H1 (cell line): ENCODE measurements around the gene SFT2D1. TPM values are rescaled to one million over a fixed set of nuclear protein-coding genes. Genes with fewer than 3 reads are reported as not detected.

Experiments
- SIN3A ChIP-seq, 2 experiments: IDR thresholded peaks in 1 of 2; conservative IDR thresholded peaks in 1 of 2; 2 replicates each; pipeline ENCODE4 v1.6.1; 2011 to 2012; ENCODE audit warnings: low read length in 2 of 2, improper control_type of control experiment in 1 of 2, low read depth in 1 of 2, mild to moderate bottlenecking in 1 of 2
- SP2 ChIP-seq: IDR thresholded peaks from 2 replicates; pipeline ENCODE4 v1.6.1; 2012; ENCODE audit warnings: mild to moderate bottlenecking, low read length, inconsistent platforms
- polyA plus RNA-seq, 7 experiments: library from polyadenylated mRNA; depleted of rRNA in 3 of 7; stranded (reverse) in 5 of 7; unstranded in 2 of 7; fragments of >200 nt in 5 of 7; fragments of 200-250 nt in 2 of 7; gene quantifications; 1 replicate in 5 of 7; 2 replicates in 1 of 7; 4 replicates in 1 of 7; pipeline versions ENCODE4 v1.2.1 to v1.2.3, GENCODE V29; 2011 to 2013; ENCODE audit warnings: missing spikeins in 2 of 7, mixed read lengths in 2 of 7
- total RNA-seq: library from RNA; stranded (reverse); fragmentation: NEBNext Ultra II Directional; extraction: Animal tissue kit (Norgen Biotek cat#: 25700); gene quantifications from 2 replicates; pipeline ENCODE4 v1.2.1, GENCODE V29; 2021

Gene SFT2D1
- total and polyA plus RNA-seq, 2 of the 8 experiments (the other 6 are each of a cell fraction or from before 2014, with no cell fraction given) = 52.3 to 76.1 TPM

- TF ChIP-seq SIN3A (conservative IDR thresholded peaks at IDR 0.05 in 1 of 2, IDR thresholded peaks at IDR 0.05 in 1 of 2; ENCODE audit: low read depth in 1 of 2, low read length in 2 of 2) = no peak
- TF ChIP-seq SP2 = no peak
Measured at GRCh38 chr6:166315436-166315835, 26.9 kb downstream of the SFT2D1 start (continued).
